Colonic mucosa (tissue), 4 donors: ENCODE data around the gene PPP2R5D. TPM values are rescaled to one million over a fixed set of nuclear protein-coding genes. Genes with fewer than 3 reads are reported as not detected.

Source experiments
- DNase-seq: peaks from one replicate; pipeline ENCODE4 v3.0.0-alpha.2; 2020
- H3K27ac ChIP-seq: fragments of 200-600 bp; one replicate; pipeline ENCODE4 v1.8.0; 2021
- H3K27me3 ChIP-seq: fragments of 200-600 bp; one replicate; pipeline ENCODE4 v1.8.0; 2021
- H3K36me3 ChIP-seq: fragments of 200-600 bp; one replicate; pipeline ENCODE4 v1.8.0; 2021
- H3K4me1 ChIP-seq: fragments of 200-600 bp; one replicate; pipeline ENCODE4 v1.8.0; 2021; ENCODE audit warnings: mild to moderate bottlenecking
- H3K4me3 ChIP-seq: fragments of 200-600 bp; one replicate; pipeline ENCODE4 v1.8.0; 2021
- H3K9ac ChIP-seq, 2 donors: one replicate each; pipeline ENCODE4 v1.7.0; 2013; ENCODE audit warnings: control low read depth in 2 of 2, low read depth in 2 of 2, low read length in 2 of 2
- H3K9me3 ChIP-seq: fragments of 200-600 bp; one replicate; pipeline ENCODE4 v1.8.0; 2021
- intact Hi-C: fragments of 100-400 bp; cut with DNase I; formaldehyde crosslinking; loops from one replicate; pipeline ENCODE4 v1.14.1; 2022
- total RNA-seq, 2 donors: library from RNA; stranded (reverse); fragmentation: NEBNext Ultra II Directional in 1 of 2; extraction: Animal tissue kit (Norgen Biotek cat#: 25700) in 1 of 2; gene quantifications; one replicate each; pipeline ENCODE4 v1.2.1, GENCODE V29; 2021
- TF ChIP-seq, protein P1 (sequence below): fragments of 200-600 bp; IDR thresholded peaks from one replicate; pipeline ENCODE4 v1.8.0; 2022; ENCODE audit warnings: antibody characterized with exemption, mild to moderate bottlenecking
- donor health status: healthy.
- donor health status: DM: no; HTN: no; CAD: no.
- donor health status: DM: no; HTN: no; CAD: no.

PPP2R5D gene
- total RNA-seq, 2 donors from 2014 or later: 38.5 to 49.7 TPM

GRCh38 chr6:42970871-42971612 lies 13.3 kb upstream of the PPP2R5D start:
- TF ChIP-seq, protein P1, sequence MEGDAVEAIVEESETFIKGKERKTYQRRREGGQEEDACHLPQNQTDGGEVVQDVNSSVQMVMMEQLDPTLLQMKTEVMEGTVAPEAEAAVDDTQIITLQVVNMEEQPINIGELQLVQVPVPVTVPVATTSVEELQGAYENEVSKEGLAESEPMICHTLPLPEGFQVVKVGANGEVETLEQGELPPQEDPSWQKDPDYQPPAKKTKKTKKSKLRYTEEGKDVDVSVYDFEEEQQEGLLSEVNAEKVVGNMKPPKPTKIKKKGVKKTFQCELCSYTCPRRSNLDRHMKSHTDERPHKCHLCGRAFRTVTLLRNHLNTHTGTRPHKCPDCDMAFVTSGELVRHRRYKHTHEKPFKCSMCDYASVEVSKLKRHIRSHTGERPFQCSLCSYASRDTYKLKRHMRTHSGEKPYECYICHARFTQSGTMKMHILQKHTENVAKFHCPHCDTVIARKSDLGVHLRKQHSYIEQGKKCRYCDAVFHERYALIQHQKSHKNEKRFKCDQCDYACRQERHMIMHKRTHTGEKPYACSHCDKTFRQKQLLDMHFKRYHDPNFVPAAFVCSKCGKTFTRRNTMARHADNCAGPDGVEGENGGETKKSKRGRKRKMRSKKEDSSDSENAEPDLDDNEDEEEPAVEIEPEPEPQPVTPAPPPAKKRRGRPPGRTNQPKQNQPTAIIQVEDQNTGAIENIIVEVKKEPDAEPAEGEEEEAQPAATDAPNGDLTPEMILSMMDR: no peak
- no peaks in the 10 kb centered on the region for H3K36me3 ChIP-seq
- H3K9me3 ChIP-seq: no peaks in the 10 kb centered on the region
- intact Hi-C loops: no loop called here
- H3K9ac ChIP-seq: no peak overlapping the region
- no peak overlapping the region for H3K4me3 ChIP-seq
- H3K4me1 ChIP-seq: no peaks in the 10 kb centered on the region
- no peak for DNase-seq
- no peak overlapping the region for H3K27ac ChIP-seq
- no peaks in the 10 kb centered on the region for H3K27me3 ChIP-seq

DNA sequence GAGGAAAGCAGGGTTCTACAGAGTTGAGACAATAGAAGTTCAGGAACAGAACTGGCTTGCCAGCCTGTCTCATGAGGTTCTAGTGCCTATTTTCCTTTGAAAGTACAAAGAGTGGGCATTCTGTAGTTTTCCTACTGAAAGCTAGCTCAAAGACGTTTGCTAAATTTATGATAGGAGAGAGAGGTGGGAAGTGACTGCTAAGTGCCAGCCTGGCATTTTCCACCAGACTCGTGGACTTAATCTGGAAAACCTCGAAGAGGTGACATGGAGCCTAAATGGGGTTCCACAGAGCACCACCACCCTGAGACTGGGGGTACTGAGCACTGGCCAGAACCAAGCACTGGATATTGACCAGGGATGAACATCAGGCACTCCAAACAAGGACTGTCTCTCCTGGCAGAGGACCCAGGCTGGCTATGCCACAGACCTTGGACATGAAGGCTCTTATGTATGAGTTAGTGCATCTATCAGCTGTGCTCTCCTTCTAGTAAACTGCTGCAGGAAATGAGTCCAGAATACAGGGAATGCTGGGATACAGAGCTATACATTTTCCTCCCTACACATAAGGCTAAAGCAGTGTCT lies 12.5 kb upstream of the PPP2R5D start:
- Histone ChIP-seq H3K4me1 (no peaks in the 10 kb centered on the region), H3K27ac (no peak overlapping the region), H3K9me3 (no peaks in the 10 kb centered on the region), H3K36me3 (no peaks in the 10 kb centered on the region), H3K27me3 (no peaks in the 10 kb centered on the region), H3K4me3 (no peak overlapping the region), H3K9ac (no peak overlapping the region)
- TF ChIP-seq, protein P1: no peak
- intact Hi-C loops: no loop called here
- no peak for DNase-seq

DNA sequence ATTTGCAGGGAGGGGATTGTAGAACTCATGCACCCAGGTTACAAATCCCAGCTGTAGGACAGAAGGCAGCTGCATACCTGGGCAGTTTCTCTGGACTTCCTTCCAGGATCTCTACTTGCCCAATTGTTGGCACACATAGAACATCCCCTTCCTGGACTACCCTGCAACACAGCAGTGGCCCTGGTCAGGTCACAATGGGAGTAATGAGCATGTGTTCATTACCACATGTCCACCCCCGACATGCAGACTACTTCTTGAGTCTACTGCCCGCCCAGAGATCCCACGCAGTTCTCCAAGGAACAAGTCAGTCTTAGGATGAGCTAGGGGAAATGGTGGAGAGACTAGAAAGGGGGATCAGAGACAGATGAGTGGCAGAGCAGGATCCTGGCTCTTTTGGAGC lies 10.4 kb upstream of the PPP2R5D start:
- Histone ChIP-seq H3K27me3 (no peaks in the 10 kb centered on the region), H3K9me3 (no peaks in the 10 kb centered on the region), H3K36me3 (no peaks in the 10 kb centered on the region), H3K4me1 (no peaks in the 10 kb centered on the region), H3K9ac (no peak overlapping the region), H3K4me3 (no peak overlapping the region), H3K27ac (no peak overlapping the region)
- intact Hi-C loops: no loop called here
- no peak for DNase-seq
- TF ChIP-seq, protein P1: no peak

GRCh38 chr6:42974919-42975505 lies 9.4 kb upstream of the PPP2R5D start:
- no peak overlapping the region for H3K4me3 ChIP-seq
- intact Hi-C loops: no loop called here
- no peak overlapping the region for H3K9ac ChIP-seq
- DNase-seq: no peak
- no peaks in the 10 kb centered on the region for H3K9me3 ChIP-seq
- H3K4me1 ChIP-seq: peaks cover 6% of the 10 kb centered on the region
- no peaks in the 10 kb centered on the region for H3K36me3 ChIP-seq
- TF ChIP-seq, protein P1: no peak
- H3K27me3 ChIP-seq: no peaks in the 10 kb centered on the region
- H3K27ac ChIP-seq: no peak overlapping the region

DNA sequence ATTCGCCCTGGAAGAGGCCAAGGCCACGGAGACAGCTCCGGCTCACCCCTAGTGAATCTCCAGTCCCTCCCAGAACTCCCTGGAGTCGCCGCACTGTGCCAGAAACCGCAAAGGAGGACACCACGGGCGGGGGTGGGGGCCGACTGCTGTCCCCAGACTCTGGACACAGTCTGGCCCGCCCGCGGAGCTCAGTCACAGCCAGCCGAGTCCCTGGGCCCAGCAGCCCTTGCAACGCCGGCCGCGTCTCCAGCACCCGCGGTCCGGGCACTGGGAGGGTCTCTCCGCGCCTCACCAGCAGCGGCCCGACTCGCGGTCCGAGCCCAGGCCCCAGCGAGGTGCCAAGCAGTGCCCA lies 5.9 kb upstream of the PPP2R5D start:
- H3K27me3 ChIP-seq: no peaks in the 10 kb centered on the region
- H3K9me3 ChIP-seq: no peaks in the 10 kb centered on the region
- TF ChIP-seq, protein P1: no peak
- peak; percentile 54 for DNase-seq
- intact Hi-C loops: no loop called here
- no peaks in the 10 kb centered on the region for H3K36me3 ChIP-seq
- H3K4me1 ChIP-seq: peaks cover 6% of the 10 kb centered on the region
- H3K27ac ChIP-seq: peak overlapping the region; percentile 96
- H3K9ac ChIP-seq: peak overlapping the region; percentile 71 to 96
- H3K4me3 ChIP-seq: peak overlapping the region; percentile 98
